ENCODE measurements around the gene RANBP6.
A peak's percentile ranks its signal among the peaks of the same experiment; 100 is the strongest.

Gene RANBP6

GRCh38 chr9:6051511-6051950 is 36.1 kb upstream of the RANBP6 start:
- no peak overlapping the region for H3K9ac ChIP-seq (ENCODE audit: low read length)
- no peaks in the 10 kb centered on the region for H3K9me3 ChIP-seq (ENCODE audit: low read length)
- no peaks in the 10 kb centered on the region for H3K79me2 ChIP-seq (ENCODE audit: insufficient read depth, low read length)
- peak overlapping the region; percentile 18 for H3K4me2 ChIP-seq (ENCODE audit: low read length)
- H3K36me3 ChIP-seq (ENCODE audit: insufficient read depth, low read length), result no peaks in the 10 kb centered on the region
- peak overlapping the region; percentile 41; the same call in 1 of the 2 replicates for H2AFZ ChIP-seq (ENCODE audit: low read length)
- H3K4me1 ChIP-seq (ENCODE audit: insufficient read depth, low read length, severe bottlenecking), result peaks cover 27% of the 10 kb centered on the region
- peak overlapping the region; percentile 62 for H3K27ac ChIP-seq (ENCODE audit: low read depth, low read length, poor library complexity, severe bottlenecking)
- TF ChIP-seq CTCF (IDR thresholded peaks at IDR 0.05; ENCODE audit: low read length) (no peak), EZH2 (IDR thresholded peaks at IDR 0.05; ENCODE audit: borderline replicate concordance, low read length) (no peak)
- H3K4me3 ChIP-seq (ENCODE audit: low read depth, low read length, poor library complexity, severe bottlenecking), result no peak overlapping the region
- no peaks in the 10 kb centered on the region for H3K27me3 ChIP-seq (ENCODE audit: insufficient read depth, low read length)
- H3F3A ChIP-seq (ENCODE audit: insufficient read depth, low read length), result peaks cover 5% of the 10 kb centered on the region; the same call in 1 of the 2 replicates
- H4K20me1 ChIP-seq (ENCODE audit: insufficient read depth, low read length), result no peaks in the 10 kb centered on the region
- no peaks in the 10 kb centered on the region for H3K9me2 ChIP-seq (ENCODE audit: low read depth, low read length)

- H3K4me1 ChIP-seq (ENCODE audit: insufficient read depth, low read length, severe bottlenecking), result peaks cover 25% of the 10 kb centered on the region
- H3K4me3 ChIP-seq (ENCODE audit: low read depth, low read length, poor library complexity, severe bottlenecking), result no peak overlapping the region
- no peaks in the 10 kb centered on the region for H3K9me3 ChIP-seq (ENCODE audit: low read length)
- H2AFZ ChIP-seq (ENCODE audit: low read length), result 0 out of 2 replicates have a peak overlapping the region, but pooled peaks have one; percentile 7
- no peaks in the 10 kb centered on the region for H3K27me3 ChIP-seq (ENCODE audit: insufficient read depth, low read length)
- no peaks in the 10 kb centered on the region for H4K20me1 ChIP-seq (ENCODE audit: insufficient read depth, low read length)
- no peak overlapping the region for H3K4me2 ChIP-seq (ENCODE audit: low read length)
- no peaks in the 10 kb centered on the region for H3K79me2 ChIP-seq (ENCODE audit: insufficient read depth, low read length)
- no peak overlapping the region for H3K9ac ChIP-seq (ENCODE audit: low read length)
- TF ChIP-seq EZH2 (IDR thresholded peaks at IDR 0.05; ENCODE audit: borderline replicate concordance, low read length), result no peak
- peak; percentile 90 for TF ChIP-seq CTCF (IDR thresholded peaks at IDR 0.05; ENCODE audit: low read length)
- peak overlapping the region; percentile 40 for H3K27ac ChIP-seq (ENCODE audit: low read depth, low read length, poor library complexity, severe bottlenecking)
- no peaks in the 10 kb centered on the region for H3K36me3 ChIP-seq (ENCODE audit: insufficient read depth, low read length)
- no peaks in the 10 kb centered on the region for H3K9me2 ChIP-seq (ENCODE audit: low read depth, low read length)
- H3F3A ChIP-seq (ENCODE audit: insufficient read depth, low read length), result peaks cover 5% of the 10 kb centered on the region; the same call in 1 of the 2 replicates
Observed at GRCh38 chr9:6049798-6050197, 34.4 kb upstream of the RANBP6 start.

GRCh38 chr9:6048039-6048438 is 32.6 kb upstream of the RANBP6 start:
- Histone ChIP-seq H3K9me2 (ENCODE audit: low read depth, low read length) (no peaks in the 10 kb centered on the region), H3K4me2 (ENCODE audit: low read length) (no peak overlapping the region), H4K20me1 (ENCODE audit: insufficient read depth, low read length) (no peaks in the 10 kb centered on the region), H3K27ac (ENCODE audit: low read depth, low read length, poor library complexity, severe bottlenecking) (no peak overlapping the region), H2AFZ (ENCODE audit: low read length) (no peak overlapping the region), H3K36me3 (ENCODE audit: insufficient read depth, low read length) (no peaks in the 10 kb centered on the region), H3K4me3 (ENCODE audit: low read depth, low read length, poor library complexity, severe bottlenecking) (no peak overlapping the region), H3K9ac (ENCODE audit: low read length) (no peak overlapping the region), H3K9me3 (ENCODE audit: low read length) (no peaks in the 10 kb centered on the region), H3K27me3 (ENCODE audit: insufficient read depth, low read length) (no peaks in the 10 kb centered on the region), H3K79me2 (ENCODE audit: insufficient read depth, low read length) (no peaks in the 10 kb centered on the region), H3K4me1 (ENCODE audit: insufficient read depth, low read length, severe bottlenecking) (peaks cover 23% of the 10 kb centered on the region), H3F3A (ENCODE audit: insufficient read depth, low read length) (peaks cover 2% of the 10 kb centered on the region; the same call in 1 of the 2 replicates)
- TF ChIP-seq EZH2 (IDR thresholded peaks at IDR 0.05; ENCODE audit: borderline replicate concordance, low read length) (no peak), CTCF (IDR thresholded peaks at IDR 0.05; ENCODE audit: low read length) (no peak)

All from OCI-LY1 (cell line).